ENCODE results near the gene ATF6B.
A peak's percentile ranks its signal among the peaks of the same experiment; 100 is the strongest.

Gene ATF6B

GRCh38 chr6:32087574-32088486, 40.2 kb downstream of the ATF6B start:
- no peak for DNase-seq (ENCODE audit: low read depth)
- no peak overlapping the region for H3K4me3 ChIP-seq (ENCODE audit: low read depth, low read length)

GRCh38 chr6:32086661-32087573, 41.1 kb downstream of the ATF6B start:
- peak; percentile 45 for DNase-seq (ENCODE audit: low read depth)
- H3K4me3 ChIP-seq (ENCODE audit: low read depth, low read length), result no peak overlapping the region

- DNase-seq (ENCODE audit: low read depth), result no peak
- no peak overlapping the region for H3K4me3 ChIP-seq (ENCODE audit: low read depth, low read length)
Observed at GRCh38 chr6:32085759-32086459, 42.1 kb downstream of the ATF6B start.

GRCh38 chr6:32084780-32085179, 43.3 kb downstream of the ATF6B start:
- H3K4me3 ChIP-seq (ENCODE audit: low read depth, low read length), result no peak overlapping the region
- DNase-seq (ENCODE audit: low read depth), result no peak

GRCh38 chr6:32083812-32084768, 44.0 kb downstream of the ATF6B start:
- H3K4me3 ChIP-seq (ENCODE audit: low read depth, low read length), result no peak overlapping the region
- DNase-seq (ENCODE audit: low read depth), result no peak

GRCh38 chr6:32082935-32083334, 45.1 kb downstream of the ATF6B start:
- no peak overlapping the region for H3K4me3 ChIP-seq (ENCODE audit: low read depth, low read length)
- peak; percentile 35 for DNase-seq (ENCODE audit: low read depth)

- DNase-seq (ENCODE audit: low read depth), result no peak
- no peak overlapping the region for H3K4me3 ChIP-seq (ENCODE audit: low read depth, low read length)
Observed at GRCh38 chr6:32082478-32082877, 45.6 kb downstream of the ATF6B start.

GRCh38 chr6:32081168-32081990, 46.7 kb downstream of the ATF6B start:
- no peak overlapping the region for H3K4me3 ChIP-seq (ENCODE audit: low read depth, low read length)
- peak; percentile 65 for DNase-seq (ENCODE audit: low read depth)

GRCh38 chr6:32079566-32080290, 48.3 kb downstream of the ATF6B start:
- H3K4me3 ChIP-seq (ENCODE audit: low read depth, low read length), result no peak overlapping the region
- no peak for DNase-seq (ENCODE audit: low read depth)

GRCh38 chr6:32076321-32076809, 51.7 kb downstream of the ATF6B start:
- H3K4me3 ChIP-seq (ENCODE audit: low read depth, low read length), result no peak overlapping the region
- DNase-seq (ENCODE audit: low read depth), result peak; percentile 75

- no peak overlapping the region for H3K4me3 ChIP-seq (ENCODE audit: low read depth, low read length)
- DNase-seq (ENCODE audit: low read depth), result no peak
Observed at GRCh38 chr6:32075781-32076180, 52.3 kb downstream of the ATF6B start.

GRCh38 chr6:32074996-32075532, 53.0 kb downstream of the ATF6B start:
- no peak for DNase-seq (ENCODE audit: low read depth)

GRCh38 chr6:32073613-32074012, 54.4 kb downstream of the ATF6B start:
- no peak overlapping the region for H3K4me3 ChIP-seq (ENCODE audit: low read depth, low read length)
- DNase-seq (ENCODE audit: low read depth), result no peak

More at GRCh38 chr6:32074996-32075532, 53.0 kb downstream of the ATF6B start:
- H3K4me3 ChIP-seq (ENCODE audit: low read depth, low read length), result no peak overlapping the region

- DNase-seq (ENCODE audit: low read depth), result no peak
- no peak overlapping the region for H3K4me3 ChIP-seq (ENCODE audit: low read depth, low read length)
Observed at GRCh38 chr6:32073101-32073500, 54.9 kb downstream of the ATF6B start.

- no peak overlapping the region for H3K4me3 ChIP-seq (ENCODE audit: low read depth, low read length)
Observed at GRCh38 chr6:32070814-32071543, 57.1 kb downstream of the ATF6B start.

GRCh38 chr6:32069878-32070515, 58.0 kb downstream of the ATF6B start:
- no peak overlapping the region for H3K4me3 ChIP-seq (ENCODE audit: low read depth, low read length)
- no peak for DNase-seq (ENCODE audit: low read depth)

More at GRCh38 chr6:32070814-32071543, 57.1 kb downstream of the ATF6B start:
- DNase-seq (ENCODE audit: low read depth), result no peak
